Upper lobe of right lung (tissue), 1 donor: ENCODE results near the gene DIDO1. TPM values are rescaled to one million over a fixed set of nuclear protein-coding genes. Genes with fewer than 3 reads are reported as not detected.

Experiments used
- ATAC-seq: fragments of 200-7000 bp; cut with Tn5 transposase; one replicate; pipeline ENCODE4 v1.9.1; 2020; ENCODE audit warnings: mild to moderate bottlenecking, moderate library complexity
- DNase-seq: peaks from one replicate; pipeline ENCODE4 v3.0.0-alpha.2; 2020
- H3K27ac ChIP-seq: fragments of 200-600 bp; one replicate; pipeline ENCODE4 v1.8.0; 2022
- H3K27me3 ChIP-seq: fragments of 200-600 bp; one replicate; pipeline ENCODE4 v1.8.0; 2022; ENCODE audit warnings: mild to moderate bottlenecking
- H3K36me3 ChIP-seq: fragments of 200-600 bp; one replicate; pipeline ENCODE4 v1.8.0; 2022
- H3K4me1 ChIP-seq: fragments of 200-600 bp; one replicate; pipeline ENCODE4 v1.8.0; 2022
- H3K4me3 ChIP-seq: fragments of 200-600 bp; one replicate; pipeline ENCODE4 v1.8.0; 2022; ENCODE audit warnings: mild to moderate bottlenecking
- H3K9me3 ChIP-seq: fragments of 200-600 bp; one replicate; pipeline ENCODE4 v1.8.0; 2022
- CTCF ChIP-seq: fragments of 200-600 bp; IDR thresholded peaks from one replicate; pipeline ENCODE4 v1.8.0; 2022; ENCODE audit warnings: antibody characterized with exemption
- intact Hi-C: fragments of 100-400 bp; cut with DNase I; formaldehyde crosslinking; loops from one replicate; pipeline ENCODE4 v1.11.0; 2022
- total RNA-seq: library from RNA; stranded (reverse); fragmentation: NEBNext Ultra II Directional; extraction: Animal tissue kit (Norgen Biotek cat#: 25700); gene quantifications from one replicate; pipeline ENCODE4 v1.2.1, GENCODE V29; 2021
- donor health status: DM: no; HTN: yes; CAD: no; lungs with severe emphysema.

Gene DIDO1
- total RNA-seq, 1 donor from 2014 or later = 55.5 TPM

- Histone ChIP-seq H3K27me3 (no peaks in the 10 kb centered on the region), H3K27ac (no peak overlapping the region), H3K4me1 (peaks cover 18% of the 10 kb centered on the region), H3K9me3 (no peaks in the 10 kb centered on the region), H3K36me3 (peaks cover 61% of the 10 kb centered on the region), H3K4me3 (no peak overlapping the region)
- no peak for TF ChIP-seq CTCF
- no peak for ATAC-seq
- intact Hi-C loops = no loop called here
- no peak for DNase-seq
Measured at GRCh38 chr20:62895539-62895938, 30.8 kb downstream of the DIDO1 start.

GRCh38 chr20:62894261-62894660 is 32.0 kb downstream of the DIDO1 start:
- Histone ChIP-seq H3K4me1 (peaks cover 6% of the 10 kb centered on the region), H3K27ac (no peak overlapping the region), H3K4me3 (no peak overlapping the region), H3K27me3 (no peaks in the 10 kb centered on the region), H3K36me3 (peaks cover 74% of the 10 kb centered on the region), H3K9me3 (no peaks in the 10 kb centered on the region)
- ATAC-seq = no peak
- DNase-seq = no peak
- TF ChIP-seq CTCF = no peak
- intact Hi-C loops = no loop called here

GRCh38 chr20:62893700-62894099 is 32.6 kb downstream of the DIDO1 start:
- H3K9me3 ChIP-seq = no peaks in the 10 kb centered on the region
- intact Hi-C loops = no loop called here
- no peak overlapping the region for H3K4me3 ChIP-seq
- no peak overlapping the region for H3K27ac ChIP-seq
- no peak for TF ChIP-seq CTCF
- no peak for ATAC-seq
- H3K36me3 ChIP-seq = peaks cover 79% of the 10 kb centered on the region
- H3K27me3 ChIP-seq = no peaks in the 10 kb centered on the region
- H3K4me1 ChIP-seq = peaks cover under 1% of the 10 kb centered on the region
- no peak for DNase-seq

GRCh38 chr20:62892348-62893304 is 33.7 kb downstream of the DIDO1 start:
- H3K9me3 ChIP-seq = no peaks in the 10 kb centered on the region
- H3K36me3 ChIP-seq = peaks cover 89% of the 10 kb centered on the region
- H3K4me1 ChIP-seq = no peaks in the 10 kb centered on the region
- no peak for DNase-seq
- no peak overlapping the region for H3K4me3 ChIP-seq
- TF ChIP-seq CTCF = no peak
- intact Hi-C loops = no loop called here
- H3K27ac ChIP-seq = no peak overlapping the region
- ATAC-seq = no peak
- no peaks in the 10 kb centered on the region for H3K27me3 ChIP-seq

GRCh38 chr20:62891111-62891510 is 35.2 kb downstream of the DIDO1 start:
- peaks cover 93% of the 10 kb centered on the region for H3K36me3 ChIP-seq
- no peak overlapping the region for H3K4me3 ChIP-seq
- H3K9me3 ChIP-seq = no peaks in the 10 kb centered on the region
- TF ChIP-seq CTCF = no peak
- H3K4me1 ChIP-seq = no peaks in the 10 kb centered on the region
- no peaks in the 10 kb centered on the region for H3K27me3 ChIP-seq
- DNase-seq (no peak), ATAC-seq (no peak)
- H3K27ac ChIP-seq = no peak overlapping the region
- intact Hi-C loops = no loop called here
